GM12801 (cell line): Measurements from ENCODE around the gene INPP5A.

Experiments used
- CTCF ChIP-seq: IDR thresholded peaks from one replicate; pipeline ENCODE4 v1.5.1; 2011; ENCODE audit warnings: control low read depth; ENCODE audit not compliant: insufficient read length; ENCODE audit errors: extremely low read depth

INPP5A gene

GRCh38 chr10:132802048-132802447 lies 264.5 kb downstream of the INPP5A start:
- TF ChIP-seq CTCF: no peak

- no peak for TF ChIP-seq CTCF
These were observed 265.2 kb downstream of the INPP5A start for GRCh38 chr10:132802694-132803320.

- no peak for TF ChIP-seq CTCF
These were observed 266.0 kb downstream of the INPP5A start for GRCh38 chr10:132803416-132804210.

GRCh38 chr10:132804287-132804686 lies 266.7 kb downstream of the INPP5A start:
- TF ChIP-seq CTCF: no peak

GRCh38 chr10:132804785-132805426 lies 267.3 kb downstream of the INPP5A start:
- no peak for TF ChIP-seq CTCF

- no peak for TF ChIP-seq CTCF
These were observed 268.0 kb downstream of the INPP5A start for GRCh38 chr10:132805599-132805998.

GRCh38 chr10:132806110-132806509 lies 268.5 kb downstream of the INPP5A start:
- no peak for TF ChIP-seq CTCF
